Vagina (tissue), 2 donors: ENCODE results near the gene PRKAG2.

Source experiments
- CTCF ChIP-seq, 3 experiments: fragments of 450-650 bp in 2 of 3; fragments of 200-600 bp in 1 of 3; sonication (generic) in 1 of 3; IDR thresholded peaks; one replicate each; pipeline ENCODE4 v1.5.1; 2017 to 2019; ENCODE audit warnings: antibody characterized with exemption in 3 of 3, mild to moderate bottlenecking in 2 of 3, moderate library complexity in 2 of 3
- POLR2A ChIP-seq, 2 donors: fragments of 450-650 bp; IDR thresholded peaks; one replicate each; pipeline ENCODE4 v1.6.1; 2017; ENCODE audit warnings: antibody characterized with exemption in 2 of 2, mild to moderate bottlenecking in 2 of 2, moderate library complexity in 2 of 2

DNA sequence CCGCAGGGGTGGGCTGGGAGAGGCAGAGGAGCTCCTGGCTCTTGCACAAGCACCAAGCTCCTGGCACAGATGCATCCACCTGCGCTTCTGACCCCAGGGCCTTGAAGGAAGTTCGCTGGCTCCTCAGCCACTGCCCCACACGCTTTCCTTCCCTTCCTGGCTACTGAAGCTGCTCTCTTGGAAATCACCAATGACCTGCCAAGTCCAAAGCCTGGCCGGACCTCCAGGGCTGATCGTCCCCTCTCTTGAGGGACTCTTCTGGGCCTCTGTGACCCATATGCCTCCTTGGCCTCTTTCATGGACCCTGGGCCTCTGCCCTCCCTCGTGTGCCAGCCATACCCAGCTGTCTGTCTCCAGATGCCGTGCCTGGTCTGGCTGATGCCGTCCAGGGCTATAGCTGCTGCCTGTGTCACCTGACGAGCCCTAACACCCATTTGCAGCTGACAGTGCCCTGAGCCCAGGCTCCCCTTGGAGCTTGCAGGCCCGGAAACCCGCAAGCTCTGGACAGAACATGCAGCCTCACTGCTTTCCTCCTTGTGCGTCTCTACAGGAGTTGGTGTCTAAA is 113.4 kb downstream of the PRKAG2 start:
- no peak for TF ChIP-seq CTCF (IDR thresholded peaks at IDR 0.05)
- TF ChIP-seq POLR2A (IDR thresholded peaks at IDR 0.05): no peak
